GM19193 (cell line): ENCODE results near the gene ASTL.

Experiments
- POLR2A ChIP-seq: IDR thresholded peaks from 4 replicates; pipeline ENCODE4 v1.6.1; 2011; ENCODE audit not compliant: insufficient read depth, insufficient read length; ENCODE audit errors: extremely low read depth

Gene ASTL

DNA sequence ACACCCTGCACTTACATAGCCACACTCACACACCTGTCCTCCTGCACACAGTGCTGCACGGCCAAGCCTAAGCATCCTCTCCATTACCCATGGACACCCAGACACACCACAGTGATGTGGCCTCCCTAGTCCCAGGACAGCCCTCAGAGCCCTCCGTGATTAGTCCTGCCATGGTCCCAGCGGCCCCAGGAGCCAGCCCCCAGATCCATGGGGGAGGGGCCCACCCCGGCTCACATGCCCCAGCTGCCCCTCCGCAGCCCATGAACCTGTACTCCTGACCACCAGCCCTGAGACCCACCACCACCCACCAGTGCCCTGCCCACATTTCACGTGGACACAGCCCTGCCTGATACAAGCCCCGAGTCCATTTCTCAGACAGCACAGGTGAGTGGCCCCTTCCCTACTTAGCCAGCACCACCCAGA is 15.0 kb upstream of the ASTL start:
- no peak for TF ChIP-seq POLR2A

DNA sequence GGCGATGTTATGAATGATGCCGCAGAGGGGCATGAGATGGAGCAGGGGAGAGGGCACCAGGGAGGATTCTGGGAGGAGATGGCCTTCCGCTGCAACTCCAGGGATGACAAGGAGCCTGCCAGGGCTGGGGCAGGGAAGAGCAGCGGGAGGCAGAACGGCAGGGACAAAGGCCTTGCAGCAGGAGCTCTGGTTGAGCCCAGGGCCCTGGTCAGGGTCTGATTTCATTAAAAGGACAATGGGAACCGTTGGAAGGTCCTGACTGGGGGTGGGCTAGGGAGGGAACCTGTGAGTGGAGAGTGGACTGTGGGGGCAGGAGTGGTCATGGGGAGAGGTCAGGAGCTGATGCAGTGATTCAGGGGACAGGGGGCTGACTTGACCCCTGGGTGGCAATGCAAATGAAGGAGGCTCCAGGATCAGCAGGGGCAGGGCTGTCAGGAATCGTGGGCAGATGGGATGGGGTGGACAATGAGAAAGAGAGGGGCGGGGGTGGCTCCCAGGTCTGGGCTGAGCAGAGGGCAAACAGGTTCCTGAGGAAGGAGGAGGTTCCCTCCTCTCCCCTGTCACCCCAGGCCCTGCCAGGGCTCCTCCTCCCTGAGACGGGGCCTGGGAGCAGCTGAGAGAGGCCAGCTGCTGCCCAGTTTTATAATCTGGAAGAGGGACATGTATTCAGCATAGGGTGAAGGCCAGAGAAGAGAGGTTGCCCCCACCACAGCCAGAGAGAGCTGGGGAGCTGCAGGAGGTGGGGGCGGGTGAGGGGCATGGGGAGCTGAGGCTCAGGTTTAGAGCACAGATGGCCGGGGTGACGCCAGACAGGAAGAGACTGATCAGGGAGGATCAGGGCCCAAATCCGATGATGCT is 14.2 kb upstream of the ASTL start:
- TF ChIP-seq POLR2A = no peak

DNA sequence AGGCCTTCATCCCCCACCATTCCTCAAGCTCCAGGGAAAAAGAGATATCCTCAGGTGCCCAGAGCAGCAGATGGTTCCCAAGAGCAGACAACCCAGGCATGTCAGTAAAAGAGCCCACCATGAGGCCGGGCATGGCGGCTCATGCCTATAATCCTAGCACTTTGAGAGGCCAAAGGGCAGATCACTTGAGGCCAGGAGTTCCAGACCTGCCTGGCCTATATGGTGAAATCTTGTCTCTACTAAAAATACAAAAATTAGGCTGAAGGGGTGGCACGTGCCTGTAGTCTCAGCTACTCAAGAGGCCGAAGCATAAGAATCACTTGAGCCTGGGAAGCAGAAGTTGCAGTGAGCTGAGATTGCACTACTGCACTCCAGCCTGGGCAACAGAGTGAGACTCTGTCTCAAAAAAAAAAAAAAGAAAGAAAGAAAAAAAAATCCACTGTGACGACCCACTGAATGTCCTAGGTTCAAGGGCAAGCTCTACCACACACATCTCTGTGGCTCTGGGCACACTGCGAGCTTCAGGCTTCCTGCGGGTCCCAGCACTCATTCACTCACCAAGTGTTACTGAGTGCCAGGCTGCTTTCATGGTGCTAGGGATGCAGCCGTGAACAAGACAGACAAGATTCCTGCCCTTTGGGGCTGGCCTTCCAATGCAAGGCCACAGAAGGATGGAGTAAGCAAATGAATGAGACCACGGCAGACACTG is 13.4 kb upstream of the ASTL start:
- no peak for TF ChIP-seq POLR2A

DNA sequence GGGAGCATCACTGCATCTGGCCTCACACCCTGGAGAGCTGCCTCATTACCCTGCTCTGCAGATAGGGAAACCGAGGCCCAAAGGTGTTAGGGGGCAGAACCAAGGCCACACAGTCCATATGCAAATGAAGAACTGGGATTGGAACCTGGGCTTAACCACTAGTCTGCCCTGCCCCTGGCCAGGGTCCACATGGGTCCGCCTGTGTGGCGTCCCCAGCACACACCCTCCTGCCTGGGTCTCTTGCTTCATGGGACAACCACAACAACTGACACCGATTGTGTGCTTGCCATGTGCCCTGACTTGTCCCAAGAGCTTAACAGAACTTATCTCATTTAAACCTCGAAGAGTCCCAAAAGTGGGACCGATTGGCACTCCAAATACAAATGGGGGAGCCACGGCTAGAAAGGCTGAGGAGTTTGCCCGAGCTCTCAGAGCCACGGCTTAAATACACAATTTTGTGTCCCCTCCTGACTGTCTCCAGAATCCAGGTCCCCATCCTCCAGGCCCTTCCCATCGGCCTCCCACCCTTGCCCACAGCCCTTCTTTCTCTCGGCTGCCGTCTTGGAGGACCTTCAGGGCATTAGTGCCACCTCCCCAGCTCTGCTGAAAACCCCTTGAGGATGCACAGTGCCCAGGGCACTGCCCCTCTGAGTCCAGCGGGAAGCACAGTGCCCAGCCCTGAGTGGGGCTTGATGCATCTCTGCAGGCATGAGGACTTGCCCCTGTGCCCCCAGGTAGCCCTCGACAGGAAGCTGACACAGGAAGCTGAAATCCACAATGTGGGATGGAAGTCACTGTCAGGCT is 12.7 kb upstream of the ASTL start:
- TF ChIP-seq POLR2A = no peak

DNA sequence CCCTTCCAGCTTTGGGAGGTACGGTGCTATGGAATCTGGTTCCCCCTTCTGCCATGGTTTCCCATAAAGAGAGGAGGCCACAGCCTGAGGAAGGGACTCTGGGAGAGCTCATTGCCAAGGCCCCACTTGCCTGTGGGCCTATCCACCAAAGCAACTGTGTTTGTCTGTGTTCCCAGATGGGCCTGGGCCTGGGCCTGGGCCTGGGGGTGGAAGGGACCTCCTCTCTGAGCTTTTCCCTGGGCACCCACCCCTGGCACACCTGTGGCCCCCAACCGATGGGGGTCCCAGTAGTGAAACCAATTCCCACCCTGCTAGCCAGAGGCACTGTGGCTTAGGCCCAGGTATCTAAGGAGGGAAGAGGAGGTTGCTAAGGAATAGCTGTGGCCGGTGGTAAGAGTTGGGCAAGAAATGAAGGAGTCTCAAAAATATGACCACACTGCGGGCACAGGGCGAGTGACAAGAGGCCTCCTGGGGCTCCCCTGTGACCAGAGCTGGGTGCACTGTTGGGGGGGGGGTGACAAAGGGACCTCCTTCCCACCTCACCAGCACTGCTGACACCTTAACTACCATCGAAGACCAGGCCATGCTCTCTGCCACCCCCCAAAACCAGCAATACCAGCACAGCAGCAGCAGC is 11.8 kb upstream of the ASTL start:
- TF ChIP-seq POLR2A = no peak

DNA sequence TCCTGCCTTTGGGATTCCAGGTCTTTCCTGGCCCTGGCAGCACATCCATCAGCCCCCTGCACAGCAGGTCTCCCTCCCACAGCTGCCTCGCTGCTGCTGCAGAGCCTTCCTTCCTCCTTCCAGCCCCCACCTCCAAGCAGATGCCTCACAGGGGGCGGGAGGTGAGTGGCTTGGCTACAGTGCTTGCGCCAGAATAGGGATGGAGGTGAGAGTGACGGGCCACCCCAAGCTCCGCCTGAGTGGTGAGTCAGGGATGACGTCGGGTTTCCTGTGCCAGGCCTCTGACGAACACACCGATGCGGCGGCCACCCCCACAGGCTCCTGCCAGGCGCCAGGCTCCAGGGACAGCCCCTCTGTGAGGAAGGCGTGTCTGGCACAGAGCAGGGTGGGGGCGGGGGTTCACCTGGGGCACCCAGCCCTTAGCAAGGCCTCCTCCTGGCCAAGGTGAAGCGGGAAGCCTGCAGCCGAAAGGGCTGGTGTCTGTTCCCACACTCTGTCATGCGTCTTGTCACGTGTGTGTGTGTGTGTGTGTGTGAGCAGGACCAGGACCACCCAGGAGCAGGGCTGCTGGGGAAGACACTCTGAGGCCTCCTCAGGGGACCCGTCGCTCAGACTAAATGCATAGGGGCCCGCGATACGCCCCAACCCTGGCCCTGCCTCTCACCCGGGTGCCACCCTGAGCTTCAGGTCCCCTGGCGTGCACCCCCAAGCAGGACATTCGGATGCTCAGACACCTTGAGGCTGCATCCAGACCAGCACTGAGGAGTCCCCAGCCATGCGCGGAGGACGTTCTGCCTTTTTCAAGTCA is 10.3 kb upstream of the ASTL start:
- TF ChIP-seq POLR2A = peak; percentile 57

DNA sequence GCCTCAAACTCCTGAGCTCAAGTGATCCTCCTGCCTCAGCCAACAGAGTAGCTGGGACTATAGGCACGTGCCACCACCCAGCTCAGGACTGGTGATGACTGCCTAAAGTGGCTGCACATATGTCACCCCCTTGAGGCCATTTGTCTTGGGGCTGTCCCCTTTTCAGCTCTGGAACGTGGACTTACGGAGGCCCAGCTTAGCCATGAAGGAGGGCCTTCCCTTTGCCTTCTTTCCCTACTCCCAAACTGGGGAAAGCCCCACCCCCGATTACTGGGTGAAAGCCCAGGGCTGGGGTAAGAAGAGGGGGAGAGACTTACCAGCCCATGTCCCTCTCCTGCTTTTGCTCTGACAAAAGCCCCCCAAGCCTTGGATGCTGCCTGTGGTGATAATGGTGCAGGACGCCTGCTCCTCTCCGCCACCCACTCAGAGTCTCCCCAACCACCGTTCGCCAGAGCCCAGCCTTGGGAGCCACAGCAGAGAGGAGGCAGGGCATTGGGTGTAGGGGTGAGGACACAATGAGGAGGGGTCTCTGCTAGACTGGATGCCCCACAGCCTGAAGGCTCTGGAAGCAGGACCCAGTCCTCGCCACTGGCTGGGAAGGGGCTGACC is 9.4 kb upstream of the ASTL start:
- no peak for TF ChIP-seq POLR2A

DNA sequence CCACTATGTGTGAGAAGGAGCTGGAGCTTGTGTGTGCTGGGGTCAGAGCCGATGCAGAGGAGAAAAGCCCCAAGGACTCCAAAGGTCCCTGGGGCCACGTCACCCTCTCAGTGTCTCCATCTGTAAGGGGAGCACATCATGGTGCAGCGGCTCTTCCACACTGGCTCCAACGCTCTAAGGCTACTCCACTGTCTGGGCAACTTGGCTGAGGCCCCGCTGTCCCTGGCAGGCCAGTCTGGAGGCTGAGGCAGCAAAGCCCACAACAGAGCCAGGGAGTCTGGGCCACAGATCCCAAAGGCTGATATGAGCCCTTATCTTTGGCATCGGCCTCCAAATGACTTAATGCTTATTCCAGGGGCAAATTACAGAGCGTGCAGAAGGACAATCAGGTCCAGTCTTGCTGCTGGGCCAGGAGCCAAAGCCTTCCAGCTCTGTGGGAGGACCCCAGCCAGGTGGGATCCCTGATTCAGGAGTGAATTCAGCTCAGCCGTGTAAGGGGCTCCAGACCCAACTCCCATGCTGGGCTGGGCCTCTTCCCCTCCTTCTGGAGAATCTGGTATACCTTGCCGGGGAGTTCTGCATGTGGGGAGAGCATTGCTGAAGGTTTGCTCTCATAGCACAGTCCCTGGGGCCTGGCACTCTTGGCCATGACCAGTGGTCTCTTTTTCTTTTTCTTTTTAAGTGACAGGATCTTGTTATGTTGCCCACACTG is 8.7 kb upstream of the ASTL start:
- TF ChIP-seq POLR2A = no peak

DNA sequence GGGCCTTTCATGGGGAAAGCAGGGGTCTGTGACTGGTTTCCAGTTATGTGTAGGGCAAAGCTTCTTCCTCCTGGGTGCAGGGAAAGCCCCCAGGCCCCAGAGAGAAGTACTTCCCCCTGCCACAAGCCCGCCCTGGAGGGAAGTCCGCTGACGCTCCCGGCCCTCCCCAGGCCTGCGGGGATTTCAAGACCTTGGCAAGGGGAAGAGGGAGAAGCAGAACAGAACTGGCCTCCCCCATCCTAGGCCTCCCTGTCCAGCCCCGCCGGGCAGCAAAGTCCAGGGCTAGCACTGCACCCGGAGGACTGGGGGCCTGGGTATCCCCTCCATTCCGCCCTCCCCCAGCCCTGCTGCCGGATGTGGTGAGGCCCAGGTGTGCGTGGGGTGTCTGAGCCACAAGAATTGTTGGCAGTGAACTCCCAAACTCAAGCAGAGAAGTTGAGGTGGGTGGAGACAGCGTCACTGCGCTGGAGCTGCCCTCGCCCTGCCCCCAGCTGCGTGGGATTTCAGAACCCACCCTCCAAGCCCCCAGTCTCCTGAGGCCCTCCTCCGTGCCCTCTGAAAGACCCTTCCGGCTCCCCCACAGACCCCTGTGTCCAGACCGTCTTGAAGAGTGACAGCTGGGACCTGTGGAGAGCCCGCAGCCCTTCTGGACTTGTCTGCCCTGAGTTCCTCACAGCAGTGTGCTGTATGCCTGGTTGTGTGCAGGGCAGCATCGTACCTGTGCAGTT is 8.0 kb upstream of the ASTL start:
- peak; percentile 64 for TF ChIP-seq POLR2A

DNA sequence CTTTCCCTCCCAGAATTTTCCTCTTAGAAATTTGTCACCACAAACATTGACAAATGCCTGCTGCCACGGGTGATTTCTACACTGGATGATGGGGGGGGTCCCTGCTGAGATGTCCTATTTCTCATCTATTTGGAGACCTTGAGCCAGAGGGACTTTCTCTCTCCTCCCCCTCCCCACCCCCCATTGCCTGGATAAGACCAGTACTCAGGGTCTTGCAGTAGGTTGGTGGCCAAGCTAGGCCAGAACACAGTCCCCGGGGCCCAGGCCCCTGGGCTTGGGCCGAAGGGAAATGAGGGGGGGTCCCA is 7.5 kb upstream of the ASTL start:
- TF ChIP-seq POLR2A = no peak

DNA sequence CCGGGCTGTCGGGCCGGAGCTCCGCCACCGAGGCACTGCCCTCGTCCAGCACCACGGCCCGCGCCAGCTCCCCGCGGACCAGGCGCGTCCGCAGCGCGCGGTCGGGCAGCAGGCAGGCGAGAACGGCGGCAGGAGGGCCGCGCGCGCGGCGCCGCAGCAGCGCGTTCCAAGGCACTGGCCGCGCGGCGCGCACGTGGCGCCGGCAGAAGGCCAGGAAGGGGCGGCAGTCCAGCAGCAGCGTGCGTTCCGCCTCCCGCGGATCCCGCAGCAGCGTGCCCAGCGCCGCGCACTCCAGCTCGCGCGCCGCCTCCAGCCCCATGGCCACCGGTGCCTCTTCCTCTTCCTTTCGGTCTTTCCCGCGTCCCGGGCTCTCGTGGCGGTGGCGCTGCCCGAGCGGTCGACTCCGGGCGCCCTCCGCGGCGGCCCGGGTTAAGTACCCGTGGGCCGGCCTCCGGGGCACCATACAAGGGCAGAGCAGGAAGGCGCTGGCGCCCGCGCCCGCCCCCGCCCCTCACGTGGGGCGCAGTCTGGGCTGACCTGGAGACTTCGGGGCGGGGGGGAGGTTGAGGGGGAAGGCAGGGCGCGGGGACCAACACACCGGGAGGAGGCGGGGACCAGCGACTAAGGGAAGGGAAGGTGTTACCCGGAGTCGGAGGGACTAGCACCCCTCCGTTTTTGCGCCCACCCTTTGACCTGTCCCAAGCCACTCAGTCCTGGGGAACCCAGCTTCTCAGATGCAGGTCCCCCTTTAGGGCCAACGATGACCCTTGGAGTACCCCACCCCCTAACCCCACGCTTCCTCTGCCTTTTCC is 6.9 kb upstream of the ASTL start, which contains the start of gene DUSP2:
Gene DUSP2 (minus strand): TSS at position 405 of the 812 bp plus-strand sequence. CDS start 86 bp downstream, at position 319.
- TF ChIP-seq POLR2A = peak; percentile 100
